Smooth muscle cell (in vitro differentiated cells): ENCODE data around the gene ENPP1. TPM values are rescaled to one million over a fixed set of nuclear protein-coding genes. Genes with fewer than 3 reads are reported as not detected.
A peak's percentile ranks its signal among the peaks of the same experiment; 100 is the strongest.

Experiments
- DNase-seq: peaks from one replicate; lab custom pipeline; 2025; ENCODE audit not compliant: unreplicated experiment; lab: John Stamatoyannopoulos, UW
- H2AFZ ChIP-seq: fragments of 200-600 bp; sonication (generic); 2 replicates; pipeline ENCODE4 v1.6.0; 2016; ENCODE audit warnings: antibody characterized with exemption, low read depth, mild to moderate bottlenecking
- H3F3A ChIP-seq: fragments of 200-600 bp; sonication (generic); 2 replicates; pipeline ENCODE4 v1.6.0; 2017; ENCODE audit warnings: antibody characterized with exemption, low read depth
- H3K27ac ChIP-seq: fragments of 200-600 bp; sonication (generic); 2 replicates; pipeline ENCODE4 v1.5.1; 2016; ENCODE audit warnings: low read depth, mild to moderate bottlenecking
- H3K27me3 ChIP-seq: fragments of 200-600 bp; sonication (generic); 2 replicates; pipeline ENCODE4 v1.6.1; 2016; ENCODE audit warnings: low read depth, mild to moderate bottlenecking
- H3K36me3 ChIP-seq: fragments of 200-600 bp; sonication (generic); 2 replicates; pipeline ENCODE4 v1.5.1; 2016; ENCODE audit warnings: low read depth
- H3K4me1 ChIP-seq: fragments of 200-600 bp; sonication (generic); 2 replicates; pipeline ENCODE4 v1.5.1; 2016; ENCODE audit warnings: low read depth
- H3K4me2 ChIP-seq: fragments of 200-600 bp; sonication (generic); 2 replicates; pipeline ENCODE4 v1.6.0; 2016; ENCODE audit warnings: mild to moderate bottlenecking
- H3K4me3 ChIP-seq: fragments of 200-600 bp; sonication (generic); 2 replicates; pipeline ENCODE4 v1.5.1; 2016; ENCODE audit warnings: mild to moderate bottlenecking
- H3K79me2 ChIP-seq: fragments of 200-600 bp; sonication (generic); 2 replicates; pipeline ENCODE4 v1.6.0; 2016; ENCODE audit warnings: low read depth, mild to moderate bottlenecking
- H3K9ac ChIP-seq: fragments of 200-600 bp; sonication (generic); 2 replicates; pipeline ENCODE4 v1.6.0; 2016; ENCODE audit warnings: low read depth
- H3K9me3 ChIP-seq: fragments of 200-600 bp; sonication (generic); replicated peaks from 2 replicates; pipeline ENCODE4 v1.5.1; 2016; ENCODE audit warnings: low read depth
- H4K20me1 ChIP-seq: fragments of 200-600 bp; sonication (generic); 2 replicates; pipeline ENCODE4 v1.6.0; 2016; ENCODE audit warnings: low read depth
- CTCF ChIP-seq: fragments of 200-600 bp; sonication (generic); IDR thresholded peaks from 2 replicates; pipeline ENCODE4 v1.5.1; 2017; ENCODE audit warnings: borderline replicate concordance, mild to moderate bottlenecking, antibody characterized with exemption; ENCODE audit not compliant: insufficient read depth, poor library complexity, severe bottlenecking
- WGBS: methylation state at CpG from one replicate; pipeline ENCODE4 v1.1.7; 2016; ENCODE audit warnings: low lambda C conversion rate; 5-methylcytosine and 5-hydroxymethylcytosine counted together
- polyA plus RNA-seq: library from polyadenylated mRNA; unstranded; fragments of >200 nt; fragmentation: Nextera tagmentation; extraction: Ambion mirVana; gene quantifications from 2 replicates; pipeline ENCODE4 v1.2.1, GENCODE V29; 2016
- total RNA-seq: library from RNA; depleted of rRNA; stranded (reverse); fragments of >200 nt; gene quantifications from 2 replicates; pipeline ENCODE4 v1.2.3, GENCODE V29; 2014

The ENPP1 gene
- total and polyA plus RNA-seq, 2 experiments from 2014 or later: 329 to 433 TPM

- no peak for TF ChIP-seq CTCF
- 93% methylated on average over 9 of the region's 9 CpGs for WGBS
- Histone ChIP-seq H2AFZ (no peak overlapping the region), H3K9ac (no peak overlapping the region), H3K9me3 (no peaks in the 10 kb centered on the region), H3K27me3 (no peaks in the 10 kb centered on the region), H3K36me3 (no peaks in the 10 kb centered on the region), H3K4me2 (no peak overlapping the region), H3K27ac (no peak overlapping the region), H3K4me3 (no peak overlapping the region), H3K79me2 (no peaks in the 10 kb centered on the region), H3F3A (no peaks in the 10 kb centered on the region), H3K4me1 (no peaks in the 10 kb centered on the region), H4K20me1 (no peaks in the 10 kb centered on the region)
- no peak for DNase-seq
These were observed 111.0 kb downstream of the ENPP1 start for GRCh38 chr6:131918650-131919355.

GRCh38 chr6:131920656-131921055 lies 112.8 kb downstream of the ENPP1 start:
- Histone ChIP-seq H3K27me3 (no peaks in the 10 kb centered on the region), H3K79me2 (no peaks in the 10 kb centered on the region), H3K36me3 (no peaks in the 10 kb centered on the region), H3F3A (no peaks in the 10 kb centered on the region), H3K4me2 (no peak overlapping the region), H4K20me1 (no peaks in the 10 kb centered on the region), H3K4me1 (no peaks in the 10 kb centered on the region), H3K4me3 (no peak overlapping the region), H3K9ac (no peak overlapping the region), H3K27ac (no peak overlapping the region), H2AFZ (no peak overlapping the region), H3K9me3 (no peaks in the 10 kb centered on the region)
- no peak for DNase-seq
- no peak for TF ChIP-seq CTCF
- WGBS: 89% methylated on average over 3 of the region's 3 CpGs

GRCh38 chr6:131923356-131923755 lies 115.5 kb downstream of the ENPP1 start:
- Histone ChIP-seq H2AFZ (no peak overlapping the region), H3K4me1 (no peaks in the 10 kb centered on the region), H3K9ac (no peak overlapping the region), H3K79me2 (no peaks in the 10 kb centered on the region), H3K36me3 (no peaks in the 10 kb centered on the region), H3F3A (no peaks in the 10 kb centered on the region), H4K20me1 (no peaks in the 10 kb centered on the region), H3K9me3 (no peaks in the 10 kb centered on the region), H3K27ac (no peak overlapping the region), H3K27me3 (no peaks in the 10 kb centered on the region), H3K4me2 (no peak overlapping the region), H3K4me3 (no peak overlapping the region)
- no peak for DNase-seq
- 16% methylated on average over 2 of the region's 2 CpGs for WGBS
- TF ChIP-seq CTCF: peak; percentile 70
